HG03565 (cell line): ENCODE measurements around the gene HK2.
"Not testable (repeated sequence)": the region's sequence is repeated elsewhere in the genome, so short reads cannot be mapped to it uniquely, and the experiment has no call there.

Experiments used
- ATAC-seq: cut with Tn5 transposase; IDR thresholded peaks from one replicate; pipeline ENCODE4 v1.9.1; 2021; ENCODE audit warnings: mild to moderate bottlenecking, moderate library complexity; ENCODE audit not compliant: unreplicated experiment

The HK2 gene

DNA sequence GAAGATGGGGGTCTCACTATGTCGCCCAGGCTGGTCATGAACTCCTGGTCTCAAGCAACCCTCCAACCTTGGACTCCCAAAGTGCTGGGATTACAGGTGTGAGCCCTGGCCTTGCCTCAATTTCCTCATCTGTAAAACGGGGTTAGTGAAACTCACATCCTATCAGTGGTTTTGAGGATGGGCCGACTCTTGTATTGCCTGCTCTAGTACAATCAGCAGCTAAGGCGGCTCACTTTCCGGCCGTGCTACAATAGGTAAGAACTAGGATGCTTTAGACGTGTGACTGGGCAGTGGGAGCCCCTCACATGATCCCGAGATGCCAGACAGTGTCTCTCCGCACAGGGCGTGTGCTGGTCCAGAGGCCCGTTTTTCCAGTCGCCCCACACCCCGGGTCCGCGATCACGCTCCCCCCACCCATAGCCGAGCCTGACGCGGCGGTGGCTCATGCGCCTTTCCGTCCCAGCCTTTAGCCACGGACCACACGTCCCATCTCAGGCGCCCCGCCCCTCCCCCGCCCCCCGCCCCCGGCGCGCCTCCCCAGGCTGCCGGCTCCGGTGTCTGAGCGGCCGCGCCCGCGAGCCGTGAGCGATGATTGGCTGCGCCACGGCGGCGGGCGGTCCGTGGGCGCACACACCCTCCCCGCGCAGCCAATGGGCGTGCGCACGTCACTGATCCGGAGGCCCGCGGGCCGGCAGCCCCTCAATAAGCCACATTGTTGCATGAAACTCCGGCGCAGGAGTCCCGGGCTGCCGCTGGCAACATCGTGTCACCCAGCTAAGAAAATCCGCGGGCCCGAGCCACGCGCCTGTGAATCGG is at the start of gene HK2:
Gene HK2, plus strand, starts transcription at position 710 of the 816 bp plus-strand sequence. CDS start 454 bp downstream, outside the sequence.
- peak; percentile 81 for ATAC-seq

- ATAC-seq, result no peak
Observed at GRCh38 chr2:74789271-74789670, 44.7 kb upstream of the HK2 start.

DNA sequence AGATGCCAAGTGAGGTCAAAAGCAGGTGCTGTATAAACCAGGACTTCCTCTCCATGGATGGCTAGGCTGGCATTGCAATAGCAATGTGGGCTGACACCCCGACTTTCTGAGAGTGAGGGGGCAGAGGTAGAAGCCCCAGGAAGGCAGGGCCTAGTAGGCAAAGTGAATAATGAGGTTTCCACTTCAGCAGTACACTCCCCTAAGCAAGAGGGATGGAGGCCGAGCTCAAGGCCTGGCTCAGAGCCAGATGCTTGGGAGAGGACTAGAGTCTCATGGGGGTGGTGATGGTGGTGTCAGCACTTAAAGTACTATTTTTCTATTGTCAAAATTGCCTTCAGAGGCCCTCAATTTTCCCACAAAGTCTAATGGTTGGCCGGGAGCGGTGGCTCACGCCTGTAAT is 41.6 kb upstream of the HK2 start:
- no peak for ATAC-seq

DNA sequence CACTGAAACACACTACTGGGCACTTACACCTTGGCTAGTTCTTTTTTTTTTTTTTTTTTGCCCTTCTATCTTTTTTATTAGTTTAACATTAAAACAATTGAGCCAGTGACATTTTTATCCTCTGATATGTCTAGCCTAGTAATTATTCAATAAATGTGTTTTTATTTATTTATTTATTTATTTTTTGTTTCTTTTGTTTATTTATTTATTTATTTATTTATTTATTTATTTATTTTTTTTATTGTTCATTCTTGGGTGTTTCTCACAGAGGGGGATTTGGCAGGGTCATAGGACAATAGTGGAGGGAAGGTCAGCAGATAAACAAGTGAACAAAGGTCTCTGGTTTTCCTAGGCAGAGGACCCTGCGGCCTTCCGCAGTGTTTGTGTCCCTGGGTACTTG is 39.0 kb upstream of the HK2 start:
- ATAC-seq, result not testable (repeated sequence)

DNA sequence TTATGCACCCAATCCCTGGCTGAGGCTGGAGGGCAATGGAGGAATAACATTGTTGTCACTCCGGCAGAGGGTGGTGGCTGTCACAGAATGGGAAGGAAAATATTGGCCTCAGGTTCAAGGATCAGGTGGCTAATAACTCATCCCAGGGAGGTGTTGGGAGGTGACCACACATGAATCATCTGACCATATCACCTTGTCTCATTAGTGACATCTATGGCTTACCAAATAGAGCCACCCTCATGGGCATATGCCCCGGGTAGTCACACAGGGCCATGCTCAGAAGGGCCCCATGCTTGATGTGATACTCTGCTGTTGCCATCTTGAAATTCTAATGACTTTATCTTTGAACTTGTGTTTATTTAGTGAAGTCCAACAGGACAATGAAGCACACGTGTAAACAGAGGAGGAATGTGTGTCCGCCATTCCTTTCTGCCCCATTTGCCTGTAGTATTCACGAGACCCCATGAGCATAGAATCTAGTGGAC is 27.5 kb upstream of the HK2 start:
- ATAC-seq, result no peak

- ATAC-seq, result no peak
Observed at GRCh38 chr2:74806920-74807319, 27.0 kb upstream of the HK2 start.

- no peak for ATAC-seq
Observed at GRCh38 chr2:74812787-74813590, 20.9 kb upstream of the HK2 start.

DNA sequence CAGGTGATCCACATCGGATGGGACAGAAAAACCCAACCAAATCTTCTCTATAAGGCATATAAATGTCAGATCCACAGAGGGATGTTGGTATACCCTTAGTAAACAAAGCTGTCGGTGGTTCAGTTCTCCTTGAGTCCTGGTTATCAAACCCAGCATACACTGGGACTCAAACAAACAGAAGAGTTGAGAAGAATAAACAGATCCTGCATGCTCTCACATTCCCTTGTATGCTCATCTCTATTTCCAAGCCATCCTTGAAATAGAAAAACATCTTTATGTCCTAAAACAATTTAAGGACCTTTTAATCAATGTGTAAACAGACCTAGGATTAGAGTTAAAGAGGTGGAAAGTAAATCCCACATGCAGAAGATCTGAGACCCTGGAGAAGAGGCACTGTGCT is 19.8 kb upstream of the HK2 start:
- ATAC-seq, result no peak

DNA sequence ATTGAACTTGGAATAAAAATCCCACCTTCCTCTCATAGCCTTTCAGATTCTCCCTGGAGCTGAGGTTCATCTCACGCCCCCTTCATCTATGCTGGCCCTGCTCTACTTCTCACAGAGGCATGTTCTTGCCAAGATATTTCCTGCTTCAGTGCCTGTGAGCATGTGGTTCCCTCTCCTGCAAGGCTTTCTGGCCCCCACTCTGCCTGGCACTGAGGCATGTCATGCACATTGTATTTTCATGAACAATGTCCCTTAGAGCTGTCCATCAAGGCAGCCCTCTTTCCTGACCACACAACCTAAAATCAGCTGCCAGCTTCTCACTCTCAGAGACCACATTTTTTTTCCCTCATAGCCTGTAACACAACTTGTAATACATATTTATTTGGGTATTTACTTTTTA is 18.0 kb upstream of the HK2 start:
- no peak for ATAC-seq

GRCh38 chr2:74816540-74817303 is 17.2 kb upstream of the HK2 start:
- ATAC-seq, result no peak

DNA sequence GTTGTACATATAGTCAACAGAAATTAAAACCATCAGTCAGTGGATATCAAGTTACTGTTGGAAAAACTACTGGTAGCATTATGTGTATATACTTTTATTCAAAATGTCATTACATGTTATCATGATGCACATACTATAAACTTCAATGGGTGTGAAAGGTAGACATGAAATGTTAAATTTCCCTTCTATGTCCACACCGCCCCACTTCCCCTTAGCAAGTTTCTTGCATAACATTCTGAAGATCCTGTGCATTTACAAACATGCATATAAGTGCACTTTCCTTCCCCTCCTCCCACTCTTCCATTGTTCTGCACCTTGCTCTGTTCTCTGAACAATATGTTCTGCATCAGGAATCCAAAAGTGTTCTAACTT is 16.6 kb upstream of the HK2 start:
- ATAC-seq, result no peak

GRCh38 chr2:74819702-74820101 is 14.2 kb upstream of the HK2 start:
- no peak for ATAC-seq

- no peak for ATAC-seq
Observed at GRCh38 chr2:74821177-74822126, 12.5 kb upstream of the HK2 start.

- no peak for ATAC-seq
Observed at GRCh38 chr2:74822771-74823566, 11.0 kb upstream of the HK2 start.

DNA sequence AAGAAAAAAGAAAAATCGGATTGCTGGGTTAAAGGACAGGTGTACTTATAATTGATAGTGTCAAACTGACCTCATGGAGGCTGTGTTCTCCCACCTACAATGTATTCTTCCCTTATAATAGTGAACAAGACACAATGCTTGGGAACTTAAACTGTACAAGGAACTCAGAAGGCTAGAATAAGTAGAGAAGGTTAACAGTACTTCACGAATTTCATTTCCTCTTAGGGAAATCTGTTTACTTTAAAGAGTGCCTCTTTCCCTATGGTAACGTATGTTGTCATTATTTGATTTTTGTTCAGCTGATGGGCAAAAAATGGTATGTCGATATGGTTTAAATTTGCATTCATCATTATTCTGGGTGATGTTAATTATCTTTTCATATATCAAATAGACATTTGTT is 9.2 kb upstream of the HK2 start:
- ATAC-seq, result no peak

- ATAC-seq, result no peak
Observed at GRCh38 chr2:74828543-74828942, 5.4 kb upstream of the HK2 start.

- ATAC-seq, result no peak
Observed at GRCh38 chr2:74831693-74832530, 2.0 kb upstream of the HK2 start.

- ATAC-seq, result peak; percentile 0
Observed at GRCh38 chr2:74834234-74834791, 386 bp downstream of the HK2 start.
